NCI-H82 treated with DMSO at 0.1 percent for 48 hours (cell line): ENCODE measurements around the gene ABCC12.
A peak's percentile ranks its signal among the peaks of the same experiment; 100 is the strongest.

Source experiments
- DNase-seq: peaks from one replicate; lab custom pipeline; 2025; ENCODE audit not compliant: unreplicated experiment; lab: John Stamatoyannopoulos, UW

The ABCC12 gene

GRCh38 chr16:48133455-48134211 is 22.2 kb downstream of the ABCC12 start:
- DNase-seq = no peak

DNA sequence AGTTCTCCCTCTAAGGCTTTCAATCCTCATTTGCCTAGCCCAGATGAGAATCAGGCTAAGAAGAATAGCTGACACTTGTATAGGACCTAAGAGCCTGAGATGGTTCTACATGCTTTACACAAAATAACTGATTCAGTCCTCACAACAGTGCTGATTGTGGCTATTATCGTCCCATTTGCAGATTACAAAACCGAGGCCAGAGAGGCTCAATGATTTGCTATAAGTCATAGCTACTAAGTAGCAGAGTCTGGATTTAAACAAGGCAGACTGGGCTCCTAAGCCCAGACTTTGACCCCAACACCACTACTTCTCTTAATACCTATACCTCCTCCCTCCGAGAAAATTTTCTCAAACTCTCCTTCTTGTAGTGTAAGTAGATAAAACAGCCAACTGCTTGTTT is 23.1 kb downstream of the ABCC12 start:
- DNase-seq = no peak

GRCh38 chr16:48131201-48131935 is 24.4 kb downstream of the ABCC12 start:
- peak; percentile 49 for DNase-seq

DNA sequence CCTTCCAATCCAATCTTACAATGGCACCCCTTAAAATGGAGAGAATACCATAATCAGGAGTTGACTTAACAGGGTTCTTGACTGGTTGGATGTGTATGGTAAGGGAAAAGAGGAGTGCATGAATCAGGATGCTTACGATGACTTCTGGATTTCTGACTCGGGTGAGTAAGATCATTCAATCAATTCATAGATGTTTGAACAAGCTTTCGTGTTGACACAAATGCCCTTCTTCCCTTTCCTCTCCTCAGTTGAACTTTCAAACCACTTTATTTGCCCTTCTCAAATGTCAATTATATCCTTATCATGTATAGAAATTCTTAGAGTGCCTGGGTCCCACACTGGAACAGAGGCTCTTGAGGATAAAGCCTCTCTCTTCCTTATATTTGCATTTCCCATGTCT is 25.9 kb downstream of the ABCC12 start:
- DNase-seq = no peak

DNA sequence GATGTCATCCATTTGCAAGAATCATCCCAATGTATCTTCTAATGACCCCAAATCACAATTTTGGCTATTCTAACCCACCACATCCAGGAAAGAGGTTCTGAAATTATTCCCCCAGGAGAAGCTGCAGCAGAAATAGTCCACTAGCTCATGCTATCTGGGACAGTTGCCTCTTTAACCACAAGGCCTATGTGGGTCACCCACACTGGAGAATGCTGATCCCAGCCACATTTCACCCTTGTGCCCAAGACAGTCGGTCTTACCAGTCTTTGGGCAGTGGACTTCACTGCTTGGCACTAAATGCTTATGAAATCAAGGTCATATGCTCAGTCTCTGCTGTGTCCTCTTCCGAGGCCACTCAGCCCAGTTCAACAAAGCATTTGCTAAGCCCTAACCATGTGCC is 27.0 kb downstream of the ABCC12 start:
- DNase-seq = no peak

- DNase-seq = peak; percentile 4
Observed at GRCh38 chr16:48126801-48127644, 28.8 kb downstream of the ABCC12 start.

DNA sequence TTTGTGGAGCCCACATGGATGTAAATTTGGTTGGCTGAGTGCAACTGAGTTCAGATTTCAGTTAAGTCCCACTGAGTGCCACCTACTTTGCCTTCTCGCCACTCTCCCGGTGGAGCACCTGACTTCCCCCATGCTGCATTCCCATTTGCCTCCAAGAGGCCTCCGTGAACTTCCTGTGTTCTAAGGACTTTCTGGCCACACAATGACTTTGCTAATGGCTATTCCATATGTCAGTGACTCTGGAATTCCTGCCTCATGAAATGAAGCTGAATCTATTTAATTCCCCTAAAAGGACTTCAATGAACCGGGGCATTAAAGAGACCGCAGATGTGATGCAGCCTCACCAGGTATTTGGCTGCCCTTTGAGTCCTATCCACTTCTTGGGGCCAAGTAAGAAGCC is 29.9 kb downstream of the ABCC12 start:
- DNase-seq = no peak

- DNase-seq = no peak
Observed at GRCh38 chr16:48124266-48124665, 31.5 kb downstream of the ABCC12 start.

- no peak for DNase-seq
Observed at GRCh38 chr16:48123104-48123788, 32.5 kb downstream of the ABCC12 start.

- DNase-seq = no peak
Observed at GRCh38 chr16:48121276-48121675, 34.5 kb downstream of the ABCC12 start.

- DNase-seq = no peak
Observed at GRCh38 chr16:48118841-48119240, 37.0 kb downstream of the ABCC12 start.

- DNase-seq = peak; percentile 49
Observed at GRCh38 chr16:48117217-48118105, 38.3 kb downstream of the ABCC12 start.

- DNase-seq = no peak
Observed at GRCh38 chr16:48115299-48115698, 40.5 kb downstream of the ABCC12 start.

DNA sequence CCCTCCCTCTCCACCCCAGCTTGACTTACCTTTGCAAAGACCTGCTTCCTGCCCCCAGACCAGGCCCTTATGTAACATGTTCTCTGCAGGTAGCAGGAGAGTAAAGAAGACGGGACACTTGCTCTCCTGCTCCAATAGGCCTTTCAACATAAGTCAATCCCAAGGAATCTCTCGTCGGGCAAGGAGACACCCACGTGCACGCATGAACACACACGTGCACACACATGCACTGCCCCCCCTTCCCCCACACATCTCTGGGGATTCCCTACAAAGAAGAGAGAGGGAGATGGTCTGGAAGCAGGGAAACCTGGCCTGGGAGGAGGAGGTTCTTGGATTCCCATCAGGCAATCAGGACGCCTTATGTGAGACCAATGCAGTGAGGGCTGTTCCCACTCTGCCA is 41.4 kb downstream of the ABCC12 start:
- no peak for DNase-seq

- DNase-seq = no peak
Observed at GRCh38 chr16:48113471-48113870, 42.3 kb downstream of the ABCC12 start.

- no peak for DNase-seq
Observed at GRCh38 chr16:48113001-48113400, 42.8 kb downstream of the ABCC12 start.

DNA sequence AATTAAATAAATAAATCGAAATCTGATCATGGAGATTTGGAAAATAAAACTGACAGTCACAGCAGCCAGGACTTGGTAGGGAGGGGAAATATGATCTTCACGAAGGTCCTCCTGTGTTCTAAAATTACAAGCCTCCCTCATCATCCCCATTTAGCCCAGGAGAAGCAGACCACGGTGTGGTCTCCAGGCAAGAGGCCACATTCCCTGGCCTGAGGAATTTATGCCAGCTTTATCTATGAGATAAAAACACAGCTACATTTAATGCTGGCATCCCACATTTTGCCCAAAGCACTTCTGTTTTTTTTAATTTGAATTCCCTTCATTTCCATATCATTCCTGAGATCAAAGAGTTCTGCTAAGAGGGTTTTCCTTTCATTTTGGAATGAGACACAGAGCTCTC is 43.2 kb downstream of the ABCC12 start:
- no peak for DNase-seq

- DNase-seq = no peak
Observed at GRCh38 chr16:48110982-48111381, 44.8 kb downstream of the ABCC12 start.

- no peak for DNase-seq
Observed at GRCh38 chr16:48110000-48110399, 45.8 kb downstream of the ABCC12 start.

DNA sequence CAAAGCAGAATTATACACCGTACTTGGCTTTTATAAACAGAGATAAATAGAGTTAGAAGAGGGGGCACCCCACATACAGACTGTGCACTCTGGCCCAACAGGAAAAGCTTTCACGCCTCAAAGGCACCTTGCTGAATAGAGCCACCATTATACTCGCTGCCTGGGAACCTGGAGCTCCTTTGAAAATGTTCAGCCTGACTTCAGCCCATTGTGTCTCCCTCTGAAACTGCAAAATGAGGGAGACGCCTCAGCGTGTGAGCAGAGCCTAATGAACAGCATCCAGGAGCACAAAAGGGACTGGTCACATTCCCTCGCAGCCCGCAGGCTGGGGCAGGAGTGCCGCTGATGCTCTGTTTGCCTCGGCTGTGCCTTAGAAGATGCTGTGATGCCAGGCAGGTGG is 46.3 kb downstream of the ABCC12 start:
- DNase-seq = no peak
